GM12864 (cell line): ENCODE data around the gene CHRM1.
A peak's percentile ranks its signal among the peaks of the same experiment; 100 is the strongest.

Experiments used
- DNase-seq: peaks from one replicate; pipeline ENCODE4 v3.0.0-alpha.2; 2011; ENCODE audit warnings: low read depth
- H3K4me3 ChIP-seq: 2 replicates; pipeline ENCODE4 v1.5.1; 2011; ENCODE audit warnings: mild to moderate bottlenecking, low read depth, low read length, control low read depth
- TF ChIP-seq, protein P1 (sequence below): IDR thresholded peaks from 2 replicates; pipeline ENCODE4 v1.5.1; 2011; ENCODE audit warnings: low read depth, mild to moderate bottlenecking, moderate library complexity, low read length, control low read depth, inconsistent platforms; ENCODE audit errors: missing control alignments

The CHRM1 gene

GRCh38 chr11:62925745-62926679, 4.8 kb upstream of the CHRM1 start:
- TF ChIP-seq, protein P1, sequence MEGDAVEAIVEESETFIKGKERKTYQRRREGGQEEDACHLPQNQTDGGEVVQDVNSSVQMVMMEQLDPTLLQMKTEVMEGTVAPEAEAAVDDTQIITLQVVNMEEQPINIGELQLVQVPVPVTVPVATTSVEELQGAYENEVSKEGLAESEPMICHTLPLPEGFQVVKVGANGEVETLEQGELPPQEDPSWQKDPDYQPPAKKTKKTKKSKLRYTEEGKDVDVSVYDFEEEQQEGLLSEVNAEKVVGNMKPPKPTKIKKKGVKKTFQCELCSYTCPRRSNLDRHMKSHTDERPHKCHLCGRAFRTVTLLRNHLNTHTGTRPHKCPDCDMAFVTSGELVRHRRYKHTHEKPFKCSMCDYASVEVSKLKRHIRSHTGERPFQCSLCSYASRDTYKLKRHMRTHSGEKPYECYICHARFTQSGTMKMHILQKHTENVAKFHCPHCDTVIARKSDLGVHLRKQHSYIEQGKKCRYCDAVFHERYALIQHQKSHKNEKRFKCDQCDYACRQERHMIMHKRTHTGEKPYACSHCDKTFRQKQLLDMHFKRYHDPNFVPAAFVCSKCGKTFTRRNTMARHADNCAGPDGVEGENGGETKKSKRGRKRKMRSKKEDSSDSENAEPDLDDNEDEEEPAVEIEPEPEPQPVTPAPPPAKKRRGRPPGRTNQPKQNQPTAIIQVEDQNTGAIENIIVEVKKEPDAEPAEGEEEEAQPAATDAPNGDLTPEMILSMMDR, result no peak
- DNase-seq, result no peak
- H3K4me3 ChIP-seq, result no peak overlapping the region

DNA sequence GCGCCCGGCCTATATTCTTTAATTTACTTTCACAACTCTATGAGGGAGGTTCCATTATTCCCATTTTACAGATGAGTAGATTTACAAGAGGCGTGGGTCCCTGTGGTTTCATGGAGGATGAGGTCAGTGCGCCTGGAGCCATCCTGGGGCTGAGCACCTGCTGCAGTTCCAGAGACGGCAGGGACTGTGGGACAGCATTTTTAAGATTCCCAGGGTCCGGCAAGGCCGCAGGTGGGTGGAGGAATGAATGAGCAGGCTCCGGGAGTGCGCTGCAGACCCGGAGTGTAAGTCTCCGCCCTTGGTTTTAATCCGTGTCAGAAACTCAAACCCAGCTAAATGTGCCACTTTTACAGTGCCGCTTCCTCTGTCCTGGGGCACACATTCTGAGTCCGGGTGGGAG, 4.1 kb upstream of the CHRM1 start:
- H3K4me3 ChIP-seq, result no peak overlapping the region
- TF ChIP-seq, protein P1, result no peak
- DNase-seq, result no peak

DNA sequence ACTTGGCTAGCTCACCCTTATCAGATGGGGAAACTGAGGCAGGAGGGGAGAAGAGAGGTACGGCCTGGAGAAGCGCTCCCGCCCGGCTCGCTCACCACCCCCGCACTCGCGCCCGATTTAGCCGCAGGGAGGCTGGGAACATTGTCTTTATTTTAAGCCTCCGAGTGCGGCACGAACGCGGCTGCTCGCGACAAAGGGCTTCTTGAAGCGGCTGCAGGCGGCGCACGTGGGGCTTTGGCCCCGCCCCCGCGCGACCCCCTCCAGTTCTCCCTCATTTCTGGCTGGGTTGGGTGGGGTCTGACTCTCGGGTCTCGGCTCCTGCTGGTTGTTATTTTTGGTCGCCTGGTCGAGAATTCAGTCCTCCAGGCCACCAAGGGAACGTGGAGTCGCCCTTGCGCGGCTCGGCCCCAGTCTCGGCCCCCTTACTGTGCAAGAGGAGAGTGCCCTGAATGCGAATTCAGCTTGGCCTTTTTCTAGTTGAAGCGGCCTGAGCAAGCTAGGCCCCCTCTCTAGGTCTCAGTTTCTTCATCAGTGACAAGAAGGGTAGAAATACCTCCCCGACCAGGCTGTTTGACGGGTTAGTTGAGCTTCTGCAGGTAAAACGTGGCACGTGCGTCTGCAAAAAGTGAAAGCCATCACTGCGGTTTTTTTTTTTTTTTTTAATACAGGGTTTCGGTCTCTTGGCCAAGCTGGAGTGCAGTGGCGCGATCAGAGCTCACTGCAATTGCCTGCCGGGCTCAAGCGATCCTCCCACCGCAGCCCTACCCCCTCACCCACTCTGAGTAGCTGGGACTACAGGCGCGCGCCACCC, 2.6 kb upstream of the CHRM1 start:
- H3K4me3 ChIP-seq, result no peak overlapping the region; the same call in 1 of the 2 replicates
- TF ChIP-seq, protein P1, result no peak
- peak; percentile 33 for DNase-seq

DNA sequence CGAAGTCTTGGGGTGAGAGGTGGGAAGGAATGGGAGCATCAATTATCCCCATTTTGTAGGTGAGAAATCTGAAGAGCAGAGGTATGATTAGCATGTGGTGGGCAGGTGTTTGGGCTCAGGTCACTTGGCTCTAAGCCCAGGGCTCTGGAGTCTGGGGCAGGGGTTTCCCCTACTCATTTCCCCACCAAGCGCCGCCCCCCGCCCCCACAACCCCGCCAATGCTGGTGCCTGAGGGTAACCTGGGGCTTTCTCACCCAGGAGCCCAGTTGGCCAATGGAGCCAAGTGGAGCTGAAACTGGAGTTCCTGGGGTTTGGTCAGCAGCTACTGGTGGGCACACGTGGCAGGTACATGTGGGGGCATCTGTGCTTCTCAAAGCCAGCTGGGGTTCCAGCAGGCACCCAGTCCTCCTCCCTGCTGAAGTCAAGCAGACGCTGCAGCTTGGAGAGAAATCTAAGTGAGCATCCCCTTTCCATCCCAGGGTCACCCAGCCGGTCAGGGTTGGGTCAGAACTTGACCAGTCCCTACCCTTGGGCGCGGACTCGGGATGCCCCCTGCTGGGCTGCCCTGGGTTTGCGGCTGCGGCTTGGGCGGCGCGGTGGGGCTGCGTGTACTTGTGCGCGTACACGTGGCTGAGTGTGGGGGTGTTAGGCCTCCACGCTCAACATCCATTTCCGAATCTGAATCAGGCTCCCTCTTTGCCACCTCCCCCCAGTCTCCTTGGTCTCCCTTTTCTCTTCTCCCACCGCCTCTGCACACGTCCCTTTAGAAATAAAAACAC, 1.7 kb upstream of the CHRM1 start:
- no peak overlapping the region for H3K4me3 ChIP-seq
- DNase-seq, result no peak
- TF ChIP-seq, protein P1, result peak; percentile 67

GRCh38 chr11:62922189-62922589, 1.0 kb upstream of the CHRM1 start:
- DNase-seq, result no peak
- TF ChIP-seq, protein P1, result no peak
- no peak overlapping the region for H3K4me3 ChIP-seq

DNA sequence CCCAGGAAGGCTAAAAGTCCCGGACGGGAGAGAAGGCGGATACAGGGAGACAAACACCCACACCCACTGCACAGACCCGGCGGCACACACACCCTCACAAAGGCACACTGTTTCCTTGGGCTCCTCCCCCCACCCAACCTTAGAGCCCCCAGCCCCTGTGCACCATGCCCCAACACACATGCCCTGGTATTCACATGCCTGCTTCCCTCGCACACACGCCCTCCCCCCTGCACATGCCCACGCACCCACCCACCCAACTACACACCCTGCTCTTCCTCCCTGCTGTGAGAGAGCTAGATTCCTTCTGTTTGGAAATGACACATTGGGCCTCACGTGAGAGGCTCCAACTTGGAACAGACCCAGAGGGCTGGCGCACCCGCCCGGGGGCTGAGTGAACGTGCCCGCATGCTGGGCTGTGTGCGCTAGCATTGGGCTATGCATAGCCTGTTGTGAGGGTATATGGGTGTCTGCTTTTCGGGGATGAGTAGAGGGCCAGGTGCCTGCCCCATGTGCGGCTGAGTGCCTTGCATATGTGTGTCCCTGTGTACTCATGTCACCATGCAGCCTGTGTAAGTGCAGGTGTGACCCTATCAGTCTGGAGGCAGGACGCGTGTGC, 518 bp upstream of the CHRM1 start:
- no peak overlapping the region for H3K4me3 ChIP-seq
- DNase-seq, result no peak
- TF ChIP-seq, protein P1, result no peak
